Lung (tissue), 12 donors: ENCODE measurements around the gene DRC7. TPM values are rescaled to one million over a fixed set of nuclear protein-coding genes. Genes with fewer than 3 reads are reported as not detected.

Source experiments
- ATAC-seq: fragments of 200-7000 bp; cut with Tn5 transposase; one replicate; pipeline ENCODE4 v1.9.1; 2020; ENCODE audit warnings: moderate number of reproducible peaks; ENCODE audit not compliant: insufficient read depth, low FRiP score
- DNase-seq, 3 donors: peaks; one replicate each; pipeline ENCODE4 v3.0.0-alpha.2; 2013 to 2017
- H3K27ac ChIP-seq, 2 donors: one replicate each; pipeline ENCODE4 v1.5.1; 2013; ENCODE audit warnings: mild to moderate bottlenecking in 2 of 2, moderate library complexity in 2 of 2, control low read depth in 1 of 2, inconsistent platforms in 1 of 2, low read depth in 1 of 2, low read length in 1 of 2
- H3K27me3 ChIP-seq, 3 donors: one replicate each; pipeline ENCODE4 v1.5.1; 2013; ENCODE audit warnings: low read length in 2 of 3; ENCODE audit not compliant: control insufficient read depth in 3 of 3, insufficient read depth in 3 of 3
- H3K36me3 ChIP-seq, 4 donors: one replicate each; pipeline ENCODE4 v1.5.1; 2013; ENCODE audit warnings: low read length in 4 of 4, mild to moderate bottlenecking in 1 of 4, moderate library complexity in 1 of 4; ENCODE audit not compliant: control insufficient read depth in 4 of 4, insufficient read depth in 4 of 4
- H3K4me1 ChIP-seq, 5 donors: one replicate each; pipeline ENCODE4 v1.5.1; 2013; ENCODE audit warnings: low read length in 5 of 5, mild to moderate bottlenecking in 2 of 5, moderate library complexity in 1 of 5; ENCODE audit not compliant: control insufficient read depth in 5 of 5, insufficient read depth in 5 of 5
- H3K4me3 ChIP-seq: one replicate; pipeline ENCODE4 v1.5.1; 2013; ENCODE audit warnings: mild to moderate bottlenecking, control low read depth, moderate library complexity
- H3K9ac ChIP-seq, 2 donors: one replicate each; pipeline ENCODE4 v1.5.1; 2013; ENCODE audit warnings: low read length in 2 of 2, control low read depth in 1 of 2; ENCODE audit not compliant: insufficient read depth in 1 of 2
- H3K9me3 ChIP-seq, 4 donors: one replicate each; pipeline ENCODE4 v1.5.1; 2013; ENCODE audit warnings: low read length in 3 of 4, mild to moderate bottlenecking in 1 of 4, moderate library complexity in 1 of 4; ENCODE audit not compliant: control insufficient read depth in 4 of 4, insufficient read depth in 3 of 4
- WGBS, 2 donors: extraction: QIAGEN DNeasy Blood & Tissue Kit; methylation state at CpG; one replicate each; pipeline ENCODE4 v1.1.7; 2013; 5-methylcytosine and 5-hydroxymethylcytosine counted together
- polyA plus RNA-seq, 2 donors: library from polyadenylated mRNA; stranded (reverse); fragments of 200-250 nt; gene quantifications; one replicate each; pipeline ENCODE4 v1.2.1, GENCODE V29; 2013
- total RNA-seq, 2 donors: library from RNA; depleted of rRNA in 1 of 2; stranded (reverse); fragments of >200 nt in 1 of 2; gene quantifications; one replicate each; pipeline ENCODE4 v1.2.1, GENCODE V29; 2014 to 2021
- TF ChIP-seq, protein P1 (sequence below): IDR thresholded peaks from 2 replicates; pipeline ENCODE4 v1.5.1; 2012; ENCODE audit warnings: mild to moderate bottlenecking; ENCODE audit errors: control extremely low read depth, extremely low read depth
- donor health status: control.
- donor health status: control.
- donor health status: Bipolar disorder and iron deficiency.
- donor health status: healthy.
- donor health status: DM: yes; HTN: yes; CAD: no.

DRC7 gene
- total and polyA plus RNA-seq, 4 donors, result 2.5 to 10.9 (median 6.4) TPM

DNA sequence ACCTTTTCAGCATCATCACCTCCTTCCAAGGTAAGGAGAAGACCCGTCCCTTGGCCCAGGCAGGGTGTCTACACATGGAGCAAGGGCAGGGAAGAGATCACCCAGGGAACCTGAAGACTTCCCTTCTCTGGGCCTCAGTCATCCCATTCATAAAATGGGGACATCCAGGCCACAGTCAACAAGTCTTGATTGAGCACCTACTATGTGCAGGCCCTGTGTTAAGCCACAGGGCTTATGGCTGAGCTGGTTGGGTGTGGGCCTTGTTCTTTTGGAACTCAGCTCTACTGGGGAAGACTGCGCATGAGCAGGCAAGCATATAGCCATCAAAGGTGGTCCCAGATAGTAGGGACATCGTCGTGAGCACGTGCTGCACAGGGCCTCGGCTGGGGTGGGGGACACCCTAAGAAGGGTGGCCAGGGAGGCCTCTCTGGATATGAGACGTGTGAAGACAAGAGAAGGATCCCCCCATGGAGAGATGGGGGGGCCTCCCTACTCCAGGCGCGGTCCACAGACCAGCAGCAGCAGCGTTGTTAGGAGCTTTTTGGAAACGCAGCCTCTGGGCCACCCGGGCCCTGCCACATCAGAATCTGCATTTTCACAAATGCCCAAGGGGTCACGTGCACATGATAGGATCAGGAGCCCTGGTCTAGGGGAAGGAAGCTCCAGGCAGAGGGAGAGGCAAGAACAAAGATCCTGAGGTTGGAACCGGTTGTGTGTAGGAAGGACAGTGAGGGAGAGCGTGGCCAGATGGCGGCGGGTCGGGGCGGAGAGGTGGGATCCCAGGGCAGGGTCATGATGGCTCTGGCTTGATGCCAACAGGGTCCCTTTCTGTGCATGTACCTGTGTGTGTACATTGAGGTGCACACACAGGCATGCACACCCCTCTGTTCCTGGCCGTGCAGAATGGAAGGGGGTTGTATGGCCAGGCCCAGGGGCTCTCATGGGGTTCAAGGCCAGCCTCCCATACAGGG, 32.4 kb upstream of the DRC7 start:
- WGBS, 2 donors, result 91 to 92% methylated on average over 20 of the region's 20 CpGs
- ATAC-seq (no peak), DNase-seq (no peak)
- H3K27ac ChIP-seq, result no peak overlapping the region
- H3K9ac ChIP-seq, result no peak overlapping the region
- H3K9me3 ChIP-seq, result no peaks in the 10 kb centered on the region
- H3K4me3 ChIP-seq, result no peak overlapping the region
- H3K27me3 ChIP-seq, result no peaks in the 10 kb centered on the region
- TF ChIP-seq, protein P1, sequence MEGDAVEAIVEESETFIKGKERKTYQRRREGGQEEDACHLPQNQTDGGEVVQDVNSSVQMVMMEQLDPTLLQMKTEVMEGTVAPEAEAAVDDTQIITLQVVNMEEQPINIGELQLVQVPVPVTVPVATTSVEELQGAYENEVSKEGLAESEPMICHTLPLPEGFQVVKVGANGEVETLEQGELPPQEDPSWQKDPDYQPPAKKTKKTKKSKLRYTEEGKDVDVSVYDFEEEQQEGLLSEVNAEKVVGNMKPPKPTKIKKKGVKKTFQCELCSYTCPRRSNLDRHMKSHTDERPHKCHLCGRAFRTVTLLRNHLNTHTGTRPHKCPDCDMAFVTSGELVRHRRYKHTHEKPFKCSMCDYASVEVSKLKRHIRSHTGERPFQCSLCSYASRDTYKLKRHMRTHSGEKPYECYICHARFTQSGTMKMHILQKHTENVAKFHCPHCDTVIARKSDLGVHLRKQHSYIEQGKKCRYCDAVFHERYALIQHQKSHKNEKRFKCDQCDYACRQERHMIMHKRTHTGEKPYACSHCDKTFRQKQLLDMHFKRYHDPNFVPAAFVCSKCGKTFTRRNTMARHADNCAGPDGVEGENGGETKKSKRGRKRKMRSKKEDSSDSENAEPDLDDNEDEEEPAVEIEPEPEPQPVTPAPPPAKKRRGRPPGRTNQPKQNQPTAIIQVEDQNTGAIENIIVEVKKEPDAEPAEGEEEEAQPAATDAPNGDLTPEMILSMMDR, result no peak
- peaks cover 0 to 32% (median 0%) of the 10 kb centered on the region in 4 donors for H3K36me3 ChIP-seq
- H3K4me1 ChIP-seq, result no peaks in the 10 kb centered on the region

DNA sequence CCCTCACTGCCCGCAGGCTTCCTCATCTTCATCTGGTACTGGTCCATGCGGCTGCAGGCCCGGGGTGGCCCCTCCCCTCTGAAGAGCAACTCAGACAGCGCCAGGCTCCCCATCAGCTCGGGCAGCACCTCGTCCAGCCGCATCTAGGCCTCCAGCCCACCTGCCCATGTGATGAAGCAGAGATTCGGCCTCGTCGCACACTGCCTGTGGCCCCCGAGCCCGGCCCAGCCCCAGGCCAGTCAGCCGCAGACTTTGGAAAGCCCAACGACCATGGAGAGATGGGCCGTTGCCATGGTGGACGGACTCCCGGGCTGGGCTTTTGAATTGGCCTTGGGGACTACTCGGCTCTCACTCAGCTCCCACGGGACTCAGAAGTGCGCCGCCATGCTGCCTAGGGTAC, 31.2 kb upstream of the DRC7 start:
- TF ChIP-seq, protein P1, result no peak
- 91 to 94% methylated on average over 20 to 21 of the region's 21 CpGs for WGBS, 2 donors
- H3K36me3 ChIP-seq, result peaks cover 0 to 26% (median 0%) of the 10 kb centered on the region in 4 donors
- ATAC-seq (no peak), DNase-seq (no peak)
- no peak overlapping the region for H3K4me3 ChIP-seq
- H3K9me3 ChIP-seq, result no peaks in the 10 kb centered on the region
- H3K27me3 ChIP-seq, result no peaks in the 10 kb centered on the region
- H3K27ac ChIP-seq, result no peak overlapping the region
- H3K9ac ChIP-seq, result no peak overlapping the region
- H3K4me1 ChIP-seq, result no peaks in the 10 kb centered on the region

DNA sequence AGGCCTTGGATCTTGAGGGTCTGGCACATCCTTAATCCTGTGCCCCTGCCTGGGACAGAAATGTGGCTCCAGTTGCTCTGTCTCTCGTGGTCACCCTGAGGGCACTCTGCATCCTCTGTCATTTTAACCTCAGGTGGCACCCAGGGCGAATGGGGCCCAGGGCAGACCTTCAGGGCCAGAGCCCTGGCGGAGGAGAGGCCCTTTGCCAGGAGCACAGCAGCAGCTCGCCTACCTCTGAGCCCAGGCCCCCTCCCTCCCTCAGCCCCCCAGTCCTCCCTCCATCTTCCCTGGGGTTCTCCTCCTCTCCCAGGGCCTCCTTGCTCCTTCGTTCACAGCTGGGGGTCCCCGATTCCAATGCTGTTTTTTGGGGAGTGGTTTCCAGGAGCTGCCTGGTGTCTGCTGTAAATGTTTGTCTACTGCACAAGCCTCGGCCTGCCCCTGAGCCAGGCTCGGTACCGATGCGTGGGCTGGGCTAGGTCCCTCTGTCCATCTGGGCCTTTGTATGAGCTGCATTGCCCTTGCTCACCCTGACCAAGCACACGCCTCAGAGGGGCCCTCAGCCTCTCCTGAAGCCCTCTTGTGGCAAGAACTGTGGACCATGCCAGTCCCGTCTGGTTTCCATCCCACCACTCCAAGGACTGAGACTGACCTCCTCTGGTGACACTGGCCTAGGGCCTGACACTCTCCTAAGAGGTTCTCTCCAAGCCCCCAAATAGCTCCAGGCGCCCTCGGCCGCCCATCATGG, 30.5 kb upstream of the DRC7 start:
- Histone ChIP-seq H3K9me3 (no peaks in the 10 kb centered on the region), H3K4me1 (no peaks in the 10 kb centered on the region), H3K27me3 (no peaks in the 10 kb centered on the region), H3K9ac (no peak overlapping the region), H3K36me3 (peaks cover 0 to 26% (median 0%) of the 10 kb centered on the region in 4 donors), H3K4me3 (no peak overlapping the region), H3K27ac (no peak overlapping the region)
- TF ChIP-seq, protein P1, result no peak
- no peak for ATAC-seq
- 90 to 93% methylated on average over 15 of the region's 15 CpGs for WGBS, 2 donors
- no peak for DNase-seq
